ENCODE results near the gene SUMF2. TPM values are rescaled to one million over a fixed set of nuclear protein-coding genes. Genes with fewer than 3 reads are reported as not detected.

SUMF2 gene
- total and polyA plus RNA-seq, 2 of the 13 experiments (the other 11 are each of a cell fraction or from before 2014, with no cell fraction given): 48.9 to 54.4 TPM

DNA sequence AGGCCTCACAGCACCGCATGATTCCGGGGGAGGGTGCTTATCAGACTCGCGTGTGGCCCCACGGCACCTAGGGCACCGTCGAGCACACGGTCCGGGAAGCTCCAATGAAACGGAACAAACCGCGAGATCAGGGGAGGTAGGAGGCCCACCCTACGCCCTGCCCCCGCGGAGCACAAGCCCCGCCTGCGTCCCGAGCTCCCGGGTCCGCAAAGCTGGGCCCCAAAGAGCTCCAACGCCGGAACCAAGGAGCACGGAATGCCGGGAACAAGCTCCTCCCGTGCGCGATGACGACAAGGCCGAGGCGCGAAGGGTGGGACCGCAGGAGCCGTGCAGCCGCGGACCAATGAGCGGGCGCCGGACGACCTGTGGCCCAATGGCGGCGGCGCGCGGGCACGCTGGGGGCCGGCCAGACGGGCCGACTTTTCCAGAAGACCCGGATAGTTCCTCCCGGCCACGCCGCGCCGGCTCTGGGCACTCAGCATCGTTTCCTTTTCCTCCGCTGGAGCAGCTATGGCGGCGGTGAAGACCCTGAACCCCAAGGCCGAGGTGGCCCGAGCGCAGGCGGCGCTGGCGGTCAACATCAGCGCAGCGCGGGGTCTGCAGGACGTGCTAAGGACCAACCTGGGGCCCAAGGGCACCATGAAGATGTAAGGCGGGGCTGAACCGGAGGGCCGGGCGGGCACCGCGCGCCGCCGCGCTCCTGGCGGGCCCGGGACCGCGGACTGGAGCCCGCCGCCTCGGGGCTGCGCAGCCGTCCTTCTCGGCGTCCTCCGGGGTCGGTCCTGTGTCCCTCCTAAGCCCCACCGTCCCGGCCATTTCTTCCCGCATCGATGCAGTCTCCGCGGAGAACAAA, 12.5 kb upstream of the SUMF2 start, which contains the start of the genes CCT6A and PSPH (continued):
- TF ChIP-seq TRIM24 (CRISPR knock-in tag; IDR thresholded peaks at IDR 0.05): no peak
- peak; percentile 51; the same call in 1 of the 2 replicates for TF ChIP-seq MIXL1 (CRISPR knock-in tag; IDR thresholded peaks at IDR 0.05)
- TF ChIP-seq, protein P1, sequence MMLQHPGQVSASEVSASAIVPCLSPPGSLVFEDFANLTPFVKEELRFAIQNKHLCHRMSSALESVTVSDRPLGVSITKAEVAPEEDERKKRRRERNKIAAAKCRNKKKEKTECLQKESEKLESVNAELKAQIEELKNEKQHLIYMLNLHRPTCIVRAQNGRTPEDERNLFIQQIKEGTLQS (CRISPR knock-in tag; IDR thresholded peaks at IDR 0.05): peak; percentile 55
- peak; percentile 66; the same call in 1 of the 2 replicates for TF ChIP-seq ZNF441 (CRISPR knock-in tag; IDR thresholded peaks at IDR 0.05; ENCODE audit: borderline replicate concordance)
- TF ChIP-seq ATRX (CRISPR knock-in tag; IDR thresholded peaks at IDR 0.05; ENCODE audit: borderline replicate concordance): no peak
- TF ChIP-seq SP2 (CRISPR knock-in tag; IDR thresholded peaks at IDR 0.05): peak; percentile 92
- TF ChIP-seq GATA4 (IDR thresholded peaks at IDR 0.05; ENCODE audit: borderline replicate concordance, low read depth): peak; percentile 29
- 0 out of 2 replicates have a peak, but pooled peaks have one; percentile 21 for TF ChIP-seq FOXK1 (CRISPR knock-in tag; IDR thresholded peaks at IDR 0.05; ENCODE audit: borderline replicate concordance, low read depth)
- no peak for TF ChIP-seq HDAC6 (IDR thresholded peaks at IDR 0.05; ENCODE audit: low read depth, low read length)
- TF ChIP-seq, protein P2, sequence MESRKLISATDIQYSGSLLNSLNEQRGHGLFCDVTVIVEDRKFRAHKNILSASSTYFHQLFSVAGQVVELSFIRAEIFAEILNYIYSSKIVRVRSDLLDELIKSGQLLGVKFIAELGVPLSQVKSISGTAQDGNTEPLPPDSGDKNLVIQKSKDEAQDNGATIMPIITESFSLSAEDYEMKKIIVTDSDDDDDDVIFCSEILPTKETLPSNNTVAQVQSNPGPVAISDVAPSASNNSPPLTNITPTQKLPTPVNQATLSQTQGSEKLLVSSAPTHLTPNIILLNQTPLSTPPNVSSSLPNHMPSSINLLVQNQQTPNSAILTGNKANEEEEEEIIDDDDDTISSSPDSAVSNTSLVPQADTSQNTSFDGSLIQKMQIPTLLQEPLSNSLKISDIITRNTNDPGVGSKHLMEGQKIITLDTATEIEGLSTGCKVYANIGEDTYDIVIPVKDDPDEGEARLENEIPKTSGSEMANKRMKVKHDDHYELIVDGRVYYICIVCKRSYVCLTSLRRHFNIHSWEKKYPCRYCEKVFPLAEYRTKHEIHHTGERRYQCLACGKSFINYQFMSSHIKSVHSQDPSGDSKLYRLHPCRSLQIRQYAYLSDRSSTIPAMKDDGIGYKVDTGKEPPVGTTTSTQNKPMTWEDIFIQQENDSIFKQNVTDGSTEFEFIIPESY (CRISPR knock-in tag; IDR thresholded peaks at IDR 0.05): no peak; the same call in 1 of the 2 replicates
- peak; percentile 55; the same call in 1 of the 2 replicates for TF ChIP-seq SIX4 (CRISPR knock-in tag; IDR thresholded peaks at IDR 0.05)
- TF ChIP-seq, protein P3, sequence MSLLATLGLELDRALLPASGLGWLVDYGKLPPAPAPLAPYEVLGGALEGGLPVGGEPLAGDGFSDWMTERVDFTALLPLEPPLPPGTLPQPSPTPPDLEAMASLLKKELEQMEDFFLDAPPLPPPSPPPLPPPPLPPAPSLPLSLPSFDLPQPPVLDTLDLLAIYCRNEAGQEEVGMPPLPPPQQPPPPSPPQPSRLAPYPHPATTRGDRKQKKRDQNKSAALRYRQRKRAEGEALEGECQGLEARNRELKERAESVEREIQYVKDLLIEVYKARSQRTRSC (CRISPR knock-in tag; IDR thresholded peaks at IDR 0.05; ENCODE audit: low read depth): no peak
- peak; percentile 80 for TF ChIP-seq POLR2A (IDR thresholded peaks at IDR 0.05; ENCODE audit: insufficient read depth in 1 of 2, low read depth in 2 of 2, low read length in 2 of 2)
- TF ChIP-seq HNRNPLL (IDR thresholded peaks at IDR 0.05; ENCODE audit: low read depth, low read length, poor library complexity, severe bottlenecking): peak; percentile 93
- TF ChIP-seq CBX2 (IDR thresholded peaks at IDR 0.05; ENCODE audit: low read depth, low read length): no peak
- TF ChIP-seq CBX2 (CRISPR knock-in tag; IDR thresholded peaks at IDR 0.05; ENCODE audit: low read depth): no peak
- TF ChIP-seq, protein P4, sequence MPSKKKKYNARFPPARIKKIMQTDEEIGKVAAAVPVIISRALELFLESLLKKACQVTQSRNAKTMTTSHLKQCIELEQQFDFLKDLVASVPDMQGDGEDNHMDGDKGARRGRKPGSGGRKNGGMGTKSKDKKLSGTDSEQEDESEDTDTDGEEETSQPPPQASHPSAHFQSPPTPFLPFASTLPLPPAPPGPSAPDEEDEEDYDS (CRISPR knock-in tag; IDR thresholded peaks at IDR 0.05): peak; percentile 90
- no peak for TF ChIP-seq PHB2 (IDR thresholded peaks at IDR 0.05; ENCODE audit: partially characterized antibody)
- TF ChIP-seq, protein P5, sequence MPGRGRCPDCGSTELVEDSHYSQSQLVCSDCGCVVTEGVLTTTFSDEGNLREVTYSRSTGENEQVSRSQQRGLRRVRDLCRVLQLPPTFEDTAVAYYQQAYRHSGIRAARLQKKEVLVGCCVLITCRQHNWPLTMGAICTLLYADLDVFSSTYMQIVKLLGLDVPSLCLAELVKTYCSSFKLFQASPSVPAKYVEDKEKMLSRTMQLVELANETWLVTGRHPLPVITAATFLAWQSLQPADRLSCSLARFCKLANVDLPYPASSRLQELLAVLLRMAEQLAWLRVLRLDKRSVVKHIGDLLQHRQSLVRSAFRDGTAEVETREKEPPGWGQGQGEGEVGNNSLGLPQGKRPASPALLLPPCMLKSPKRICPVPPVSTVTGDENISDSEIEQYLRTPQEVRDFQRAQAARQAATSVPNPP (CRISPR knock-in tag; IDR thresholded peaks at IDR 0.05): no peak
- TF ChIP-seq, protein P6, sequence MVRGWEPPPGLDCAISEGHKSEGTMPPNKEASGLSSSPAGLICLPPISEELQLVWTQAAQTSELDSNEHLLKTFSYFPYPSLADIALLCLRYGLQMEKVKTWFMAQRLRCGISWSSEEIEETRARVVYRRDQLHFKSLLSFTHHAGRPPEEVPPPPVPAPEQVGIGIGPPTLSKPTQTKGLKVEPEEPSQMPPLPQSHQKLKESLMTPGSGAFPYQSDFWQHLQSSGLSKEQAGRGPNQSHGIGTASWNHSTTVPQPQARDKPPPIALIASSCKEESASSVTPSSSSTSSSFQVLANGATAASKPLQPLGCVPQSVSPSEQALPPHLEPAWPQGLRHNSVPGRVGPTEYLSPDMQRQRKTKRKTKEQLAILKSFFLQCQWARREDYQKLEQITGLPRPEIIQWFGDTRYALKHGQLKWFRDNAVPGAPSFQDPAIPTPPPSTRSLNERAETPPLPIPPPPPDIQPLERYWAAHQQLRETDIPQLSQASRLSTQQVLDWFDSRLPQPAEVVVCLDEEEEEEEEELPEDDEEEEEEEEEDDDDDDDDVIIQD (CRISPR knock-in tag; IDR thresholded peaks at IDR 0.05; ENCODE audit: low read depth): peak; percentile 89
- TF ChIP-seq, protein P7, sequence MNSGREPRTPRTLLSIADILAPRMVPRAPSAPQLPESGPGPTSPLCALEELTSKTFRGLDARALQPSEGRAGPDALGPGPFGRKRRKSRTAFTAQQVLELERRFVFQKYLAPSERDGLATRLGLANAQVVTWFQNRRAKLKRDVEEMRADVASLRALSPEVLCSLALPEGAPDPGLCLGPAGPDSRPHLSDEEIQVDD (CRISPR knock-in tag; IDR thresholded peaks at IDR 0.05; ENCODE audit: borderline replicate concordance): peak; percentile 23; the same call in 1 of the 2 replicates
- peak; percentile 66 for TF ChIP-seq BHLHE40 (IDR thresholded peaks at IDR 0.05; ENCODE audit: low read length)
- no peak for TF ChIP-seq RBM22 (optimal IDR thresholded peaks at IDR 0.05; ENCODE audit: low read length)
- TF ChIP-seq MEIS2 (CRISPR knock-in tag; IDR thresholded peaks at IDR 0.05): peak; percentile 69; the same call in 1 of the 2 replicates

Measured in HepG2 (cell line).